GM19468 (cell line): ENCODE measurements around the gene BRINP2.

Experiments used
- ATAC-seq: cut with Tn5 transposase; IDR thresholded peaks from one replicate; pipeline ENCODE4 v1.9.1; 2021; ENCODE audit warnings: mild to moderate bottlenecking, moderate library complexity, moderate number of reproducible peaks; ENCODE audit not compliant: unreplicated experiment; ENCODE audit errors: extremely low read depth

BRINP2 gene

GRCh38 chr1:177211231-177211630, 40.5 kb downstream of the BRINP2 start:
- no peak for ATAC-seq

DNA sequence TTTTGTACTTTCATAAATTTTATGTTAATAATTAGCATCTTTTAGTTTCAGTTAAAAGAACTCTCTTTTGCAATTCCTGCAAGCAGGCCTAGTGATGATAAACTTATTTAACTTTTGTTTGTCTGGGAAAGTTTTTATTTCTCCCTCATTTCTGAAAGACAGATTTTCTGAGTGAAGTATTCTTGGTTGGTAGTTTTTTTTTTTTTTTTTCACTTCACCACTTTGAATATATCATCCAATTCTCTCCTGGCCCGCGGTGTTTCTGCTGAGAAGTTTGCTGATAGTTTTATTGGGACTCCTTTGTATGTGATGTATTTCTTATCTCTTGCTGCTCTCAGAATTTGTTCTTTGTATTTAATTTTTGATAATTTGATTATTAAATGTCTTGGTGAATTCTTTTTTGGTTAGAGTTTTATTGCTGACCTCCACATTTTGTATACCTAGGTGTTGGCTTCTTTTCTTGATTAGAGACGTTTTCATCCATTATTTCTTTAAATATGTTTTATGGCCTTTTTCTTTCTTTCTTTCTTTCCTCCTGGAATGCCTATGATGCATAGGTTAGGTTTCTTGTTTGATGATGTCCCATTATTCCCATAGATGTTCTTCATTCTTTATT, 45.9 kb downstream of the BRINP2 start:
- ATAC-seq: no peak

- no peak for ATAC-seq
Measured at GRCh38 chr1:177219554-177220458, 49.0 kb downstream of the BRINP2 start.

GRCh38 chr1:177223359-177223758, 52.6 kb downstream of the BRINP2 start:
- no peak for ATAC-seq

- ATAC-seq: no peak
Measured at GRCh38 chr1:177227978-177228692, 57.4 kb downstream of the BRINP2 start.

DNA sequence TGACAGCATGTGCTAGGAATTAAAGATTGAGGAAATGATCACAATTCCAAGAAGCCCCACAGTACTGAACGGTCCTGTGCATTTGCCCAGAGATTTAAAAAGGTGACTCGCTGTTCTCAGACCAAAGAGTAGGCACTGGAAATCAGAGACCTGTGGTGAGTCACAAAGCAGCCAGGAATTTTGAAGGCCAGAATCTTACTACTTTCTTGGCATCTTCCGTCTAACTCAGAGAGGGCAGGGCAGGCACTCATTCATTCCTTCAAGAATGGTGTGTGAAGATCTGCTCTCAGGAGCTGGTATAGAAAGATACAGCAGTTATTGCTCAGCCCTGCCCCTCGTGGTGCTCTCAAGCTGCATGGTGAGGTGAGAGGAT, 57.9 kb downstream of the BRINP2 start:
- no peak for ATAC-seq

DNA sequence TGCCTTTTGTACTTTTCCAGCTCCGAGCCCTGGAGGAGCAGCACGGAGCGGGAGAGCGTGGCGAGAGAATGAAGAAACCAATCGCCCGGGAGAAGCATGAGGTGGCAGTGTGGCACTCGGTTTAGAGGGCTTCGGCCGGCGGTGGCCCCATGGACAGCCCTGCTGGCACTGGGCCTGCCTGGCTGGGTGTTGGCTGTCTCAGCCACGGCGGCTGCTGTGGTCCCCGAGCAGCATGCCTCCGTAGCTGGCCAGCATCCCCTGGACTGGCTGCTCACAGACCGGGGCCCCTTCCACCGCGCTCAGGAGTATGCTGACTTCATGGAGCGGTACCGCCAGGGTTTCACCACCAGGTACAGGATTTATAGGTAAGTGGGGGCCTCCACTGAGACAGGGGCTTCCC, 59.0 kb downstream of the BRINP2 start:
- ATAC-seq: no peak

DNA sequence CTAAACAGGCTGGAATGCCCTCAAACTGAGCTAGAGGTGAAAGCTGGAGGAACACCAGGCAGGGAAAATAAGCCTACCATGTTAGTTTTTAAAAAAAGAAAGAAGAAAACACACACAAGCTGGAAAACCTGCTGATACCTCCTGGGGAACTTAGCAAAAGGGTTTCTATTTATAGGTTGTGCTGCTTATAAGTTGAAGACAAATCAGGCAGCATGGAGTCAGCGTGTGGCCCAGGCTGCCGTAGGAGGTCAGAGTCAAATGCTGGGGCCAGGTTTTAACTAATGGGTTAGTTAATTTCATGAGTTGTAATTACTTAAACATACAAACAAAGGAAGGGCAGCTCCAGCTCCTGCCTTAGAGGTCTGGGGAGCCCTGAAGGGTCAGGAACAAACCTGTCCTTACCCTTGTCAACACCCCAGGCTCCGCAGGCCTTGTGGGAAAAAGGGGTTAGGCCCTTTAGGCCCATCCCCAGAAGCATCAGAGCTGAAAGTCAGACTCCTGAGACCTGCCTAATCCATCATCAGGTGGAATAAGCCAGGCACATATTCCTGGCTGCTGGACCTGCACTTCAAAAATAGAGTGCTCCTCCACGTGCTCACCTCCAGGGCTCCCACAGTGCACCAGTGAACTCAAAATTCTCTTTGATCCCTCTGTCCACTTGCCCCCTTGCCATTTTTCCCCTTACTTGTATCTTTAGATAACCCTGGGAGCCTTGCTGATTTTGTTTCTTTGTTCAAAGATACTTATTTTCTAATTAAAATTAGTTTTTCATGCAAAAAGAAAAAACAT, 59.7 kb downstream of the BRINP2 start:
- no peak for ATAC-seq

DNA sequence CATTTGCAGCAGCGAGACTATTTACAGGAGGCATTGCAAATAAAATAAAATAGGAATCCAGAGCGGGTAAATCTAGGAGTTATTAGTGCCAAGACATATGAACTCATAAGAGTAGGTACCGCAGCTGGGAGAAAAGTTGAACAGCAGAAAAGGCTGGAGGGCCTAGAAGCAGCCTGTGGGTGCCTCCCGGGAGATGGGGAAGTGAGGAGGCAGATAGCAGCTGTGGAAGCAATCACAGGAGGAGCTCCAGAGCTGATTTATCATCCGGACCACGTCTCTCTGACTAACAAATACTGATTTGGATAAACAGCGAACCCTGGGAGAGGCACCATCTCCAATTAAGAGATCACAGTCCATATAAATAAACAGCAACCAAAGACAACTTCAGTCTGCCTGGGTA, 64.6 kb downstream of the BRINP2 start:
- no peak for ATAC-seq

GRCh38 chr1:177236962-177237361, 66.2 kb downstream of the BRINP2 start:
- ATAC-seq: no peak

DNA sequence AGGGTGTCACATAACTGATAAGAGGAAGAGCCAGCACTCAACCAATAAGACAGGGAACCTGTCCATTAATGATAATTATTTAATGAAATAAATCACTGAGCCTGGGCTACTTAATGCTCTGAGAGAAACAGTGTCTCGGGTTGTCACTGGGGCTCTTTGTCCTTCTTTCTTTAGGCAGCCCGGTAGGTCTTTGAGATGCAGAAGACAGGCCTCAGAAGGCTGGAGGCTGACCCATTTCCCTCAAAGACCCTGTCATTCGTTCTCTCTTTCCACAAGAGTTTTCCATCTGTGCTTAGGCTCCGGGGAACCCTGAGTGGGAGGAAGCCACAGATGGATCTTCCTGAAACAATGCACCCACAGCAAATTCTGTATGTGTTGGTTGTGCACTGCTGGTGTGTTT, 68.2 kb downstream of the BRINP2 start:
- ATAC-seq: no peak

DNA sequence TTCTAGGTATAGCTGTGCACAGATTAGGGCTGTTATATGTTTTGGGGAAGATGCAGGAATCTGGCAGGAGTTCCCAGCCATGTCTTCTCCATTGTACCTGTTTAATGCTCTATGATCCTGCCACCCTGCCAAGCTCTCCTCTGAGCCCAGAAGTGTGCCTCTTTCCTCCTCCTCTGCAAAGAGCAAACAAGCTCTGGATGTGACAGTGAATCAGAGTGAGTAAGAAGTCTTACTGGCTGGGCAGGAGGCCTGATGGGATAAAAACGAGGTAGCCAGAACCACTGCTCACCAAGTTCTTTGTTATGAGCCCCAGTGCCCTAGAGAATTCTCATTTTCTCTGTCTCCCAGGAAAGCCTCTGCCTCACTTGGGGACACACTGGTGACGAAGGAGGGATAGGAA, 69.0 kb downstream of the BRINP2 start:
- ATAC-seq: no peak

- no peak for ATAC-seq
Measured at GRCh38 chr1:177243773-177244172, 73.0 kb downstream of the BRINP2 start.

- ATAC-seq: no peak
Measured at GRCh38 chr1:177246710-177247580, 76.2 kb downstream of the BRINP2 start.

DNA sequence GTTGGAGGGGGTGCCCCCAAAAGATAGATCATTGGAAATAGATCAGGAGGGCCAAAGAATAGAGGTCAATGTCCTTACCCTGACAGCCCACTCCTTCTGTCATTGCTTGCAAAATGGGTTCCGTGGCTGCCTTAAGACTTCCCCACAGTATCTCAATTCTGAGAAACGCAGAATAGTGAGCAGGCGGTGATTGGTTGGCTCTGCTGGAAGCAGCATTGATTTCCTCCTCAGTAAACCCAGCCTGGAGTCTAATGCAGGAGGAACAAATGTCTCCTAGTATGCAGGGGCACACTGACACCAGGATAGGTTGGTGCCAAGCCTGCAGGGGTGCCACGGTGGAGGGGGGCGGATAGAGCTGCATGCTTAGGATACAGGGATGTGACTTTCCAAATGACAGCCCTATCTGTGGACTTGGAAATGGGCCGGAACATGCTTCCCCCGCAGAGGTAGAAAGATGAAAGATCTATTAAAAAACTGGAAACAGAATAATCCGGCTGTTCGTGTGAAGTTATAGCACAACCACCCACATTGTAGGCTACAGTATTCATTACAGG, 76.9 kb downstream of the BRINP2 start:
- ATAC-seq: no peak

GRCh38 chr1:177248258-177248657, 77.5 kb downstream of the BRINP2 start:
- no peak for ATAC-seq

GRCh38 chr1:177249231-177249630, 78.5 kb downstream of the BRINP2 start:
- no peak for ATAC-seq

DNA sequence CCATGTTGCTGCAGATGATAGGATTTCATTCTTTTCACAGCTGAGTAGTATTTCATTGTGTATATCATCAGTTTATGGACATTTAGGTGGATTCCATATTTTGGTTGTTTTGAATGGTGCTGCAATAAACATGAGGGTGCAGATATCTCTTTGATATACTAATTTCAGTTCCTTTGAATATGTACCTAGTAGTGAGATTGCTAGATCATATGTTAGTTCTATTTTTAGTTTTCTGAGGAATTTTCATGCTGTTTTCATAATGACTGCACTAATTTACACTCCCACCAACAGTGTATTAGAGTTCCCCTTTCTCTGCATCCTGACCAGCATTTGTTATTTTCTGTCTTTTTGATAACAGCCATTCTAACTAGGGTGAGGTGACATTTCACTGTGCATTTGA, 82.1 kb downstream of the BRINP2 start:
- ATAC-seq: no peak

GRCh38 chr1:177255411-177255810, 84.7 kb downstream of the BRINP2 start:
- ATAC-seq: no peak
